Dendritic cell treated with granulocyte-macrophage colony-stimulating factor and Interleukin-4, amounts not matched to agents 40 ng/mL and 50 ng/mL, for 4 days (primary cell): ENCODE results near the gene CRY2.
A peak's percentile ranks its signal among the peaks of the same experiment; 100 is the strongest.

Source experiments
- H3K27ac Mint-ChIP-seq: one replicate; pipeline ENCODE4 v1.8.0; 2022; ENCODE audit warnings: mild to moderate bottlenecking, mixed read lengths
- H3K27me3 Mint-ChIP-seq: one replicate; pipeline ENCODE4 v1.8.0; 2022; ENCODE audit warnings: mild to moderate bottlenecking, mixed read lengths
- H3K36me3 Mint-ChIP-seq: one replicate; pipeline ENCODE4 v1.8.0; 2022; ENCODE audit warnings: low read depth, mixed read lengths
- H3K4me1 Mint-ChIP-seq: one replicate; pipeline ENCODE4 v1.8.0; 2022; ENCODE audit warnings: low read depth, mixed read lengths
- H3K4me3 Mint-ChIP-seq: one replicate; pipeline ENCODE4 v1.8.0; 2022; ENCODE audit warnings: mild to moderate bottlenecking, moderate library complexity, mixed read lengths
- H3K9me3 Mint-ChIP-seq: one replicate; pipeline ENCODE4 v1.8.0; 2022; ENCODE audit warnings: mixed read lengths
- intact Hi-C: fragments of 100-400 bp; cut with micrococcal nuclease; formaldehyde crosslinking; loops from one replicate; pipeline ENCODE4 v1.15.0; 2022

The CRY2 gene

GRCh38 chr11:45907911-45908370 lies 60.7 kb downstream of the CRY2 start:
- Mint-ChIP-seq H3K27ac (no peak overlapping the region), H3K27me3 (peaks cover 3% of the 10 kb centered on the region), H3K36me3 (peaks cover 44% of the 10 kb centered on the region), H3K4me1 (peaks cover 12% of the 10 kb centered on the region), H3K9me3 (no peaks in the 10 kb centered on the region), H3K4me3 (no peak overlapping the region)
- intact Hi-C loops = no loop called here

- peaks cover 3% of the 10 kb centered on the region for H3K27me3 Mint-ChIP-seq
- no peaks in the 10 kb centered on the region for H3K9me3 Mint-ChIP-seq
- intact Hi-C loops = no loop called here
- no peak overlapping the region for H3K27ac Mint-ChIP-seq
- H3K4me3 Mint-ChIP-seq = no peak overlapping the region
- H3K4me1 Mint-ChIP-seq = peaks cover 12% of the 10 kb centered on the region
- peaks cover 63% of the 10 kb centered on the region for H3K36me3 Mint-ChIP-seq
Observed at GRCh38 chr11:45909594-45910475, 62.6 kb downstream of the CRY2 start.

- H3K27ac Mint-ChIP-seq = no peak overlapping the region
- H3K36me3 Mint-ChIP-seq = peaks cover 71% of the 10 kb centered on the region
- peaks cover 14% of the 10 kb centered on the region for H3K4me1 Mint-ChIP-seq
- H3K9me3 Mint-ChIP-seq = no peaks in the 10 kb centered on the region
- H3K27me3 Mint-ChIP-seq = peaks cover 3% of the 10 kb centered on the region
- intact Hi-C loops = no loop called here
- no peak overlapping the region for H3K4me3 Mint-ChIP-seq
Observed at GRCh38 chr11:45910623-45911022, 63.3 kb downstream of the CRY2 start.

- H3K9me3 Mint-ChIP-seq = no peaks in the 10 kb centered on the region
- intact Hi-C loops = no loop called here
- H3K36me3 Mint-ChIP-seq = peaks cover 93% of the 10 kb centered on the region
- no peak overlapping the region for H3K27ac Mint-ChIP-seq
- H3K4me1 Mint-ChIP-seq = peaks cover 21% of the 10 kb centered on the region
- no peaks in the 10 kb centered on the region for H3K27me3 Mint-ChIP-seq
- H3K4me3 Mint-ChIP-seq = no peak overlapping the region
Observed at GRCh38 chr11:45913514-45913913, 66.2 kb downstream of the CRY2 start.

- intact Hi-C loops = no loop called here
- H3K27ac Mint-ChIP-seq = no peak overlapping the region
- H3K27me3 Mint-ChIP-seq = no peaks in the 10 kb centered on the region
- peaks cover 23% of the 10 kb centered on the region for H3K4me1 Mint-ChIP-seq
- H3K36me3 Mint-ChIP-seq = peaks cover 91% of the 10 kb centered on the region
- no peak overlapping the region for H3K4me3 Mint-ChIP-seq
- H3K9me3 Mint-ChIP-seq = no peaks in the 10 kb centered on the region
Observed at GRCh38 chr11:45913942-45914635, 66.8 kb downstream of the CRY2 start.

- Mint-ChIP-seq H3K9me3 (no peaks in the 10 kb centered on the region), H3K4me1 (peaks cover 23% of the 10 kb centered on the region), H3K27ac (no peak overlapping the region), H3K27me3 (peaks cover 3% of the 10 kb centered on the region), H3K36me3 (peaks cover 77% of the 10 kb centered on the region), H3K4me3 (no peak overlapping the region)
- intact Hi-C loops = no loop called here
Observed at GRCh38 chr11:45915446-45915845, 68.2 kb downstream of the CRY2 start.

GRCh38 chr11:45917286-45917622 lies 70.0 kb downstream of the CRY2 start:
- H3K27ac Mint-ChIP-seq = peak overlapping the region; percentile 98
- intact Hi-C loops = no loop called here
- no peaks in the 10 kb centered on the region for H3K9me3 Mint-ChIP-seq
- H3K27me3 Mint-ChIP-seq = peaks cover 21% of the 10 kb centered on the region
- H3K36me3 Mint-ChIP-seq = peaks cover 59% of the 10 kb centered on the region
- peaks cover 23% of the 10 kb centered on the region for H3K4me1 Mint-ChIP-seq
- H3K4me3 Mint-ChIP-seq = peak overlapping the region; percentile 95

- Mint-ChIP-seq H3K4me1 (peaks cover 23% of the 10 kb centered on the region), H3K27ac (peak within 1 kb of the TSS; percentile 98)
Observed at GRCh38 chr11:45917623-45918330, 70.5 kb downstream of the CRY2 start, which contains the start of gene PEX16. PEX16 (minus strand) TSS chr11:45917877; CDS start chr11:45917811, 66 bp downstream.

GRCh38 chr11:45918331-45918941 lies 71.2 kb downstream of the CRY2 start:
- Mint-ChIP-seq H3K9me3 (no peaks in the 10 kb centered on the region), H3K4me3 (peak overlapping the region; percentile 95), H3K27ac (peak overlapping the region; percentile 98), H3K36me3 (peaks cover 47% of the 10 kb centered on the region), H3K27me3 (peaks cover 25% of the 10 kb centered on the region), H3K4me1 (peaks cover 28% of the 10 kb centered on the region)
- intact Hi-C loops = loop anchor here (1.0 kb wide), 1 partner anchor 71 kb away; the partner anchor contains the start of gene CRY2

More at GRCh38 chr11:45917623-45918330, 70.5 kb downstream of the CRY2 start, which contains the start of gene PEX16:
- intact Hi-C loops = loop anchor here (1.0 kb wide), 1 partner anchor 70 kb away; the partner anchor contains the start of gene CRY2
- H3K9me3 Mint-ChIP-seq = no peaks in the 10 kb centered on the region
- peaks cover 54% of the 10 kb centered on the region for H3K36me3 Mint-ChIP-seq
- H3K4me3 Mint-ChIP-seq = peak within 1 kb of the TSS; percentile 95
- peaks cover 21% of the 10 kb centered on the region for H3K27me3 Mint-ChIP-seq

GRCh38 chr11:45918962-45919675 lies 71.8 kb downstream of the CRY2 start:
- intact Hi-C loops = loop anchor here (1.0 kb wide), 1 partner anchor 72 kb away; the partner anchor contains the start of gene CRY2
- peaks cover 30% of the 10 kb centered on the region for H3K27me3 Mint-ChIP-seq
- peaks cover 29% of the 10 kb centered on the region for H3K4me1 Mint-ChIP-seq
- peak overlapping the region; percentile 95 for H3K4me3 Mint-ChIP-seq
- H3K36me3 Mint-ChIP-seq = peaks cover 40% of the 10 kb centered on the region
- no peaks in the 10 kb centered on the region for H3K9me3 Mint-ChIP-seq
- peak overlapping the region; percentile 98 for H3K27ac Mint-ChIP-seq

GRCh38 chr11:45919806-45920530 lies 72.7 kb downstream of the CRY2 start:
- Mint-ChIP-seq H3K36me3 (peaks cover 32% of the 10 kb centered on the region), H3K4me1 (peaks cover 29% of the 10 kb centered on the region), H3K27ac (peak overlapping the region; percentile 26), H3K4me3 (no peak overlapping the region), H3K27me3 (peaks cover 39% of the 10 kb centered on the region), H3K9me3 (no peaks in the 10 kb centered on the region)
- intact Hi-C loops = loop anchor here (1.0 kb wide), 1 partner anchor 9 kb away; no protein-coding TSS in a partner anchor
